HFFc6 (cell line): ENCODE results near the gene NUFIP1. TPM values are rescaled to one million over a fixed set of nuclear protein-coding genes. Genes with fewer than 3 reads are reported as not detected.
"Not testable (repeated sequence)": the region's sequence is repeated elsewhere in the genome, so short reads cannot be mapped to it uniquely, and the experiment has no call there.

Experiments used
- DNase-seq: peaks from one replicate; pipeline ENCODE4 v3.0.0-alpha.2; 2018
- H3K27ac Mint-ChIP-seq: 2 replicates; pipeline ENCODE4 v1.8.0; 2020; ENCODE audit warnings: mild to moderate bottlenecking, mixed read lengths
- H3K27me3 Mint-ChIP-seq: 2 replicates; pipeline ENCODE4 v1.8.0; 2021; ENCODE audit warnings: mild to moderate bottlenecking, moderate library complexity, mixed read lengths; ENCODE audit not compliant: insufficient read depth
- H3K36me3 Mint-ChIP-seq: 2 replicates; pipeline ENCODE4 v1.8.0; 2021; ENCODE audit warnings: low read depth, mixed read lengths
- H3K4me1 Mint-ChIP-seq: 2 replicates; pipeline ENCODE4 v1.8.0; 2020; ENCODE audit warnings: low read depth, mixed read lengths
- H3K4me3 Mint-ChIP-seq: 2 replicates; pipeline ENCODE4 v1.8.0; 2020; ENCODE audit warnings: mild to moderate bottlenecking, moderate library complexity, mixed read lengths
- H3K9me3 Mint-ChIP-seq: 2 replicates; pipeline ENCODE4 v1.8.0; 2020; ENCODE audit warnings: mild to moderate bottlenecking, mixed read lengths
- total RNA-seq, 6 experiments: library from RNA; stranded (reverse); fragmentation: NEBNext Ultra II Directional; extraction: Animal tissue kit (Norgen Biotek cat#: 25700); gene quantifications; 2 replicates in 1 of 6; 3 replicates in 5 of 6; pipeline ENCODE4 v1.2.3, GENCODE V29; 2021
- TF ChIP-seq, protein P1 (sequence below): fragments of 200-600 bp; sonication (generic); IDR thresholded peaks from 2 replicates; pipeline ENCODE4 v1.5.0; 2021; ENCODE audit warnings: antibody characterized with exemption, mild to moderate bottlenecking

The NUFIP1 gene
- total RNA-seq, 6 experiments from 2014 or later, result 5.7 to 8.4 (median 7.3) TPM

DNA sequence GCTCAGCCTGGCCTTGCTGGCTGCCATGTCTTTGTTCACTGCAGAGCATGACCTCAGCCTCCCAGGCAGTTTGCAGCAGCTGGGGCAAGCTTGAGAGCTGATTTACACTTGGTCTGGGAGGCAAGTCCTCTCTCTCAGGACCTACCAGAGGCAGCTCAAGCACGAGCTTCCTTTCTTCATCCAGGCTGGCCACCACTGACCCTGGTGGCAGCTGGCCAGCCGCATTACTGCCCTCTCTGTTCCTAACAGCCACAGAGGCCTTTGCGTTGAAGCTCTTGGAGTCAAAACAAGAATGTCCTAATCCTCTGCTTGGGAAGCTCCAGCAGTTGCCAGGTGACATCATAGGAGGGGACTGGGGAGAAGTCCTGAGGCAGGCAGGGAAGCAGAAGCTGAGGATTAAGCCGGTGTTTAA lies 85.7 kb downstream of the NUFIP1 start:
- TF ChIP-seq, protein P1, sequence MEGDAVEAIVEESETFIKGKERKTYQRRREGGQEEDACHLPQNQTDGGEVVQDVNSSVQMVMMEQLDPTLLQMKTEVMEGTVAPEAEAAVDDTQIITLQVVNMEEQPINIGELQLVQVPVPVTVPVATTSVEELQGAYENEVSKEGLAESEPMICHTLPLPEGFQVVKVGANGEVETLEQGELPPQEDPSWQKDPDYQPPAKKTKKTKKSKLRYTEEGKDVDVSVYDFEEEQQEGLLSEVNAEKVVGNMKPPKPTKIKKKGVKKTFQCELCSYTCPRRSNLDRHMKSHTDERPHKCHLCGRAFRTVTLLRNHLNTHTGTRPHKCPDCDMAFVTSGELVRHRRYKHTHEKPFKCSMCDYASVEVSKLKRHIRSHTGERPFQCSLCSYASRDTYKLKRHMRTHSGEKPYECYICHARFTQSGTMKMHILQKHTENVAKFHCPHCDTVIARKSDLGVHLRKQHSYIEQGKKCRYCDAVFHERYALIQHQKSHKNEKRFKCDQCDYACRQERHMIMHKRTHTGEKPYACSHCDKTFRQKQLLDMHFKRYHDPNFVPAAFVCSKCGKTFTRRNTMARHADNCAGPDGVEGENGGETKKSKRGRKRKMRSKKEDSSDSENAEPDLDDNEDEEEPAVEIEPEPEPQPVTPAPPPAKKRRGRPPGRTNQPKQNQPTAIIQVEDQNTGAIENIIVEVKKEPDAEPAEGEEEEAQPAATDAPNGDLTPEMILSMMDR, result no peak
- peaks cover 3% of the 10 kb centered on the region for H3K27me3 Mint-ChIP-seq
- peak overlapping the region; percentile 40 for H3K4me3 Mint-ChIP-seq
- peak overlapping the region; percentile 95 for H3K27ac Mint-ChIP-seq
- DNase-seq, result peak; percentile 88
- peaks cover 46% of the 10 kb centered on the region for H3K4me1 Mint-ChIP-seq
- no peaks in the 10 kb centered on the region for H3K9me3 Mint-ChIP-seq
- peaks cover 7% of the 10 kb centered on the region; the same call in 1 of the 2 replicates for H3K36me3 Mint-ChIP-seq

DNA sequence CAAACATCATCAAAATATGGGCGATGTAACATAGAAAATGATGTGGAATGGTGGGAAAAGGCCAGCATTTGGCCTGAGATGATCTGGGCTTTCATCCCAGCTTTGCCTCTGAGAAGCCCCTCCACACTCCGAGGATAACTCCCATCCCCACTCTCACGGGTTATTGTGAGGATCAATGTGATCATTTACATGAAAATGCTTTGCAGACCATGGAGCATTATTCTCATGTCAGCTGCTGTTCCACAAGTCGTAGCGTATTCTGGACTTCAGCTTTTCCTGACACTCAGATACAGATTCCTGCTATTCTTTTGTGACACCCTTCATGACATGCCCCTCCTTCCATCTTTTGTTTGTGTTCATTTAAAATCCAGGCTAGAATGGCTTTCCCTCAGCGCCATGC lies 86.5 kb downstream of the NUFIP1 start:
- Mint-ChIP-seq H3K4me1 (peaks cover 46% of the 10 kb centered on the region), H3K9me3 (no peaks in the 10 kb centered on the region), H3K27me3 (peaks cover 3% of the 10 kb centered on the region), H3K36me3 (peaks cover 7% of the 10 kb centered on the region; the same call in 1 of the 2 replicates), H3K4me3 (no peak overlapping the region), H3K27ac (peak overlapping the region; percentile 95)
- no peak for DNase-seq
- TF ChIP-seq, protein P1, result no peak

DNA sequence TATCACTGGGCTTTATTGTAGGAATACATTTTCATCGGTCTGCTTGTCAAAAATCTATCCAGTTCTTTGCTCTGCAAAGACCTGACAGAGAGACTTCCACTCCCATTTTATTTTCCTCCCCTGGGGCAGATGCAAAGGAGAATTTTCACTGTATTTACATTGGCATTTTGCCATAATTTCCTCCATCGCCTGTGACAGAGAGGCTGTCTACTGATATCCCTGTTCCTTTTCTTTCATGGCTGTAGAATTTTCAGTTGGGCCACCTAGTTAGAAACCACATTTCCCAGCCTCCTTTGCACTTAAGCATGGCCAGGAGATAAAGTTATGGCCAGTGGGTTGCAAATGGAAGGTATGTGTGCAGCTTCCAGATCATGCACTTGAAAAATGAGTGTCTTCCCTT lies 89.3 kb downstream of the NUFIP1 start:
- DNase-seq, result no peak
- Mint-ChIP-seq H3K4me3 (no peak overlapping the region), H3K27me3 (peaks cover 3% of the 10 kb centered on the region), H3K4me1 (peaks cover 23% of the 10 kb centered on the region), H3K9me3 (no peaks in the 10 kb centered on the region), H3K27ac (no peak overlapping the region), H3K36me3 (peaks cover 7% of the 10 kb centered on the region; the same call in 1 of the 2 replicates)
- TF ChIP-seq, protein P1, result no peak

DNA sequence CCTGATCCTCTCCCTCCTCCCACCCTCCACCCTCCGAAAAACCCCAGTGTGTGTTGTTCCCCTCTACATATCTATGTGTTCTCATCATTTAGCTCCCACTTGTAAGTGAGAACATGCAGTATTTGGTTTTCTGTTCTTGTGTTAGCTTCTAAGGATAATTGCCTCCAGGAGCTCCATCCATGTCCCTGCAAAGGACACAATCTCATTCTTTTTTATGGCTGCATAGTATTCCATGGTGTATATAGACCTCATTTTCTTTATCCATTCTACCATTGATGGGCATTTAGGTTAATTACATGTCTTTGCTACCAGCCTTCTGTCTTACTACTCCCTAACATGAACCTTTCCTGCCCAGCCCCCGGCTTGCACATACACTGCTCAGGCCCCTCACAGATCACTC lies 91.0 kb downstream of the NUFIP1 start:
- not testable (repeated sequence) for DNase-seq, H3K27me3 Mint-ChIP-seq, H3K9me3 Mint-ChIP-seq, H3K36me3 Mint-ChIP-seq, H3K27ac Mint-ChIP-seq, H3K4me3 Mint-ChIP-seq, H3K4me1 Mint-ChIP-seq

DNA sequence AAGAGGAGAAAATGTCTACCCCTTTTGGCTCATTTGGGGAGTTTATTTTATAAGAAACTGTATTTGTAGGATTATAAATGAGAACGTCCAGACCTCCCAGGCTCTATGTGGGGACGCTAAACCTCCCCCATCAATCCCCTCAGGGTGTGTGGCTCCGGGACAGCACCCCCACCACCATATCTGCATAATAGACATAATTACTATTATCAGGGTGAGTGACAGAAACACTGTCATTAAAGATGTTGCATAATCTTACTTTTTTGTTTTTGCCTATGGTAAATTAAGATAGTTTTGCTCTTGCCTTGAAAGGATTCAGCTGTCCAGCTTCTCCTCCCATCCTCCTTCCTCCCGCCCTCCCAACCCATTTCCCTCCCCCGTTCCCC lies 93.3 kb downstream of the NUFIP1 start:
- DNase-seq, result no peak
- peaks cover 3% of the 10 kb centered on the region for H3K27me3 Mint-ChIP-seq
- no peaks in the 10 kb centered on the region for H3K4me1 Mint-ChIP-seq
- TF ChIP-seq, protein P1, result no peak
- H3K36me3 Mint-ChIP-seq, result no peaks in the 10 kb centered on the region
- no peaks in the 10 kb centered on the region for H3K9me3 Mint-ChIP-seq
- no peak overlapping the region for H3K27ac Mint-ChIP-seq
- no peak overlapping the region for H3K4me3 Mint-ChIP-seq

DNA sequence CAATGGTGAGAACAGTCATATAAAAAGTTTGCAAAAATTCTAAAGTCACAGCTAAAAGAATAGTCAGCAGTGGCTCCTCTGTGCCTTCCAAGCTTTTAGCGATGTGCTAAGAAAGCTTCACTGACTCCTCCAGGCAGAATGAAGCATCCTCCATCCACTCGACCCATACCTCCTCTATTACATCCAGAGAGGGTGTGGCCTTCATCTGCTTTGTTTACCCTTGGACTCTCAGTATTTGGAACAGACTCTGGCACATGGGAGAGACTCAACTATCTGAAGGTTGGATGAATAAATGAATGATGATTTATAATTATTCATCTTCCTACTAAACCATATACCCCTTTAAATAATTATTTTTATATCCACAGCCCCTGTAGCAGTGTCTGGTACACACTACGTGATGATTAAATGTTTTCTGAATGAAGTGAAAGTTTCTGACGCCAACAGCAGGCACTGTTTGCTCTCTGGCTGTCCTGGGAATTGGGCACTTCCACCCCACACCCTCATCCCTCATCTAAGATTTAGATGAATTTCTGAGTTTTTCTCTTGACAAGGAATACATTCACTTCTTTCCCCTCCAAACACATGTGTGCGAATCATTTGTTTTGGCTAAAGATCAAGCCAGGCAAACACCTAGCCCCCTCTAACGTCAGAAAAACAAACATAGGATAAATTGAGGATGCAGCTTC lies 93.9 kb downstream of the NUFIP1 start:
- TF ChIP-seq, protein P1, result no peak
- no peak overlapping the region for H3K27ac Mint-ChIP-seq
- no peaks in the 10 kb centered on the region for H3K9me3 Mint-ChIP-seq
- DNase-seq, result no peak
- H3K4me3 Mint-ChIP-seq, result no peak overlapping the region
- H3K4me1 Mint-ChIP-seq, result no peaks in the 10 kb centered on the region
- no peaks in the 10 kb centered on the region for H3K36me3 Mint-ChIP-seq
- peaks cover 3% of the 10 kb centered on the region; the same call in 1 of the 2 replicates for H3K27me3 Mint-ChIP-seq
